Colonic mucosa (tissue), 4 donors: ENCODE results near the gene KRT86. TPM values are rescaled to one million over a fixed set of nuclear protein-coding genes. Genes with fewer than 3 reads are reported as not detected.
"Not testable (repeated sequence)": the region's sequence is repeated elsewhere in the genome, so short reads cannot be mapped to it uniquely, and the experiment has no call there.

Source experiments
- DNase-seq: peaks from one replicate; pipeline ENCODE4 v3.0.0-alpha.2; 2020
- H3K27ac ChIP-seq: fragments of 200-600 bp; one replicate; pipeline ENCODE4 v1.8.0; 2021
- H3K27me3 ChIP-seq: fragments of 200-600 bp; one replicate; pipeline ENCODE4 v1.8.0; 2021
- H3K36me3 ChIP-seq: fragments of 200-600 bp; one replicate; pipeline ENCODE4 v1.8.0; 2021
- H3K4me1 ChIP-seq: fragments of 200-600 bp; one replicate; pipeline ENCODE4 v1.8.0; 2021; ENCODE audit warnings: mild to moderate bottlenecking
- H3K4me3 ChIP-seq: fragments of 200-600 bp; one replicate; pipeline ENCODE4 v1.8.0; 2021
- H3K9ac ChIP-seq, 2 donors: one replicate each; pipeline ENCODE4 v1.7.0; 2013; ENCODE audit warnings: control low read depth in 2 of 2, low read depth in 2 of 2, low read length in 2 of 2
- H3K9me3 ChIP-seq: fragments of 200-600 bp; one replicate; pipeline ENCODE4 v1.8.0; 2021
- intact Hi-C: fragments of 100-400 bp; cut with DNase I; formaldehyde crosslinking; loops from one replicate; pipeline ENCODE4 v1.14.1; 2022
- total RNA-seq, 2 donors: library from RNA; stranded (reverse); fragmentation: NEBNext Ultra II Directional in 1 of 2; extraction: Animal tissue kit (Norgen Biotek cat#: 25700) in 1 of 2; gene quantifications; one replicate each; pipeline ENCODE4 v1.2.1, GENCODE V29; 2021
- TF ChIP-seq, protein P1 (sequence below): fragments of 200-600 bp; IDR thresholded peaks from one replicate; pipeline ENCODE4 v1.8.0; 2022; ENCODE audit warnings: antibody characterized with exemption, mild to moderate bottlenecking
- donor health status: healthy.
- donor health status: DM: no; HTN: no; CAD: no.
- donor health status: DM: no; HTN: no; CAD: no.

KRT86 gene
- total RNA-seq, 2 donors from 2014 or later = 0.16 TPM; not detected in 1

DNA sequence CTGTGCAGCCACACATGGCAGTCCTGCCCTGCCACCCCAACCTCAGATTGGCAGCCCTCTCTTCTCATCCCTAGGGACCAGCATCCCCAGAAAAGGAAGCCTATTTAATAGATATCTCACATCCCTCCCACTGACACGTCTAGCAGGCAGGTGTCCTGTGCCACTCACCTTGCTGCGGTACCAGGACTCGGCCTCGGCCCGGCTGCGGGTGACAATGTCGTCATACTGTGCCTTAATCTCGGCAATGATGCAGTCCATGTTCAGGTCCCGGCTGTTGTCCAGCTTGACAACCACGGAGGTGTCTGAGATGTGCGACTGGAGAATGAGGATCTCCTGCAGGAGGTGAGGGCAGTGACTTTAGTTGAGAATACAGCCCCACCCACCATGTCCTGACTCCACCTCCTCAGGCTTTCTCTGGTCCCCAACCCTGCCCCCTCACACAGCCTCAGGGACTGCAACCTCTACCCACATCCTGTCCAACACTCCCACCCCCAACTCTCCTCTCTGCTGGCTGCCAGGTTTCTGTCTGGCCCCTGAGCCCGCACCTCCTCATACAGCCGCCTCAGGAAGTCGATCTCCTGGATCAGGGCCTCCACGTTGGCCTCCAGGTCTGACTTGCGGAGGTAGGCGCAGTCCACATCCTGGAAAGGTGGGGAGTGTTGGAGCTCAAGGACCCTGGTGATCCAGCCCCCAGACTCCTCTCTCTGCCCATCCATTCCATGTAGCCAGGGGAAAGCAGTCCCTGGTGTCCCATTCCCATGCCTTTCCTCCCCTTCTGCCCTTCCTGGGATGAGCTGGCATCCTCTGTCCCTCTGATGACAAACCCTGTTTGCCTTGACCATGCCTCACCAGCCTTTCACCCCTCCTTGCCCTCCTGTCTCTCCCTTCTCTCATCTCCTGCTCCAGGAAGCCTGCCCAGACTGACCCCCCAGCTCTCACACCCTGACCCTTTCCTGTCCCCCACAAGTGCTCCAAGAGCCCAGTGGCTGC is 13.7 kb downstream of the KRT86 start:
- H3K27ac ChIP-seq, H3K27me3 ChIP-seq, DNase-seq, H3K36me3 ChIP-seq, H3K4me1 ChIP-seq, H3K9ac ChIP-seq, H3K4me3 ChIP-seq, intact Hi-C loops, H3K9me3 ChIP-seq: not testable (repeated sequence)

DNA sequence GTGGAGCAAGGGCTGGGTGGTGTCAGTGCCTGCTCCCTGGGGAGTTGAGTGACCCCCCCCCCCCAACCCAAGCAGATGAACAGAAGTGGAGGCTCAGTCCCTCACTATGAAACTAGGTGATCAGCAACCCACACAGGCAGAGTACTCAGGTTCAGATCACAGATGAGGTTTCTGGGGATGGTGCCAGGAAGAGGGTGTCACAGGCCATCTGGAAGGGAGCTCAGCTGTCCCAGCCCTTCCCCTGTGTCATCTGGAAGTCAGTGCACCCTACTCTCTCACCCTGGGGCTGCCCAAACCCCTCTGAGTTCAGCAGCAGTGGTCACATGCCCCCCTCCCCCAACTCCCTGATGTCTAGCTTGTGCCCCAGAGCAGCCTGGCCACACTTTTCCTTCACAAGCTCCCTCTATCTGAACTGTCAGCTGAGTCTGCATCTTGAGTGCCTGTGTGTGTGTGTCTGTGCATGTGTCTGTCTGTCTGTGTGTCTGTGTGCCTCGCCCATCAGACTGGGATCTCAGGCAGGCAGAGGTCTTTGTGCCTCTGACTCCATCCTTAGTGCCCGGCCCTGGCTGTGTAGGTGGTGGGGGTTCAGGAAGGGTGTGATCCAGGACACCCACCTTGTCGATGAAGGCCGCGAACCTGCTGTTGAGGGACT is 16.2 kb downstream of the KRT86 start:
- H3K27ac ChIP-seq, H3K4me1 ChIP-seq, H3K9me3 ChIP-seq: not testable (repeated sequence)

DNA sequence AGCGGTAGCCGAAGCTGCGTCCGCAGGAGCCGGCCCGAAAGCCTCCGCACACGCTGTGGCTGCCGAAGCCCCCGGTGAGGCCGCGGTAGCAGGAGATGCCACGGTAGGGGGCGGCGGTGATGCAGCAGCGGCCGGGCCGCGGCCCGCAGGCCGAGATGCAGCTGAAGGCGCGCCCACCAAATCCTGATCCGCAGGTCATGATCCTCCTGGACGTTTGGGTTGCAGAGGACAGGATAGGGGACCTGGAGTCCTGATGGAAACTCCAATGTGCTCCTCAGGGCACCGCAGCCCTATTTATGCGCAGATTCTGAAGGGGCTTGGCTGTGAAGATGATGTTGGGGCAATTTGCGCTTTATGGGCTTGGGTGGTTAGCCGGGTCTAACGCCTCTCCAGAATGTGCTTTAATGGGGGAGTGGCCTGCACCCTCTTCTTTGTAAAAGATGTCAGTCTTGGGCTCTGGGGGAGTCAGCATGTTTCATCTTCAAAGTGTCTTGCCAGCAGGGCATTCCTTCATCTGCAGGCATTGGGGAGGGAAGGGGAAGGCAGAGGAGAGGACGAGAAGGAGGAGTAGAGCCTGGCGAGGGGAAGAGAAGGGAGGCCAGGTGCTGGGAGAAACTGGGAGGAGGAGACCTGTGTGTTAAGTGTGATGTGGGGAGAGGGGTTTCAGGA is 17.0 kb downstream of the KRT86 start, which contains the start of gene KRT81:
TSS of gene KRT81 (minus strand) at position 268 of the 669 bp plus-strand sequence. CDS start at position 199, 69 bp downstream.
- DNase-seq = no peak
- H3K4me1 ChIP-seq = no peaks in the 10 kb centered on the region
- intact Hi-C loops = no loop called here

More for the DNA sequence above, 16.2 kb downstream of the KRT86 start:
- H3K9ac ChIP-seq, DNase-seq, H3K27me3 ChIP-seq, intact Hi-C loops, H3K36me3 ChIP-seq, H3K4me3 ChIP-seq: not testable (repeated sequence)

DNA sequence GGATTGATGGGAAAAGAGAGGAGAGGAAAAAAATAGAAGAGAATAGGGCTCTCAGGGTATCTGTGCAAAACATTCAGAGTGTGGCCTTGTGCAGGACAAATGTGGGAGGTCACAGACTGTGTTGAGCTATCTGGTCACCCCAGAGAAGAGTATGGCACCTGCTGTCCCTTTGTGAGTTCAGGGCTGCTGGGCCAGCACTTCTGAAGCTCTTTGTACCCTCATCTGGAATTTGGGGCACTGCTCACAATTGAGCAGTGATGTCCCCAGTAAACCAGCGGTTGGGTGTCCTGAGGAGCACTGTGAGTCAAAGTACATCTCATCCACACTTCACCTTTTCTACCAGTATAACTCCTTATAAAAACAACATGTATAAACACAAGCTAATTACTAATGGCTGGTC is 19.5 kb downstream of the KRT86 start:
- no peak for DNase-seq
- intact Hi-C loops = no loop called here
- Histone ChIP-seq H3K27me3 (no peaks in the 10 kb centered on the region), H3K36me3 (no peaks in the 10 kb centered on the region), H3K9me3 (no peaks in the 10 kb centered on the region), H3K4me3 (no peak overlapping the region), H3K4me1 (no peaks in the 10 kb centered on the region), H3K9ac (no peak overlapping the region), H3K27ac (no peak overlapping the region)
- TF ChIP-seq, protein P1, sequence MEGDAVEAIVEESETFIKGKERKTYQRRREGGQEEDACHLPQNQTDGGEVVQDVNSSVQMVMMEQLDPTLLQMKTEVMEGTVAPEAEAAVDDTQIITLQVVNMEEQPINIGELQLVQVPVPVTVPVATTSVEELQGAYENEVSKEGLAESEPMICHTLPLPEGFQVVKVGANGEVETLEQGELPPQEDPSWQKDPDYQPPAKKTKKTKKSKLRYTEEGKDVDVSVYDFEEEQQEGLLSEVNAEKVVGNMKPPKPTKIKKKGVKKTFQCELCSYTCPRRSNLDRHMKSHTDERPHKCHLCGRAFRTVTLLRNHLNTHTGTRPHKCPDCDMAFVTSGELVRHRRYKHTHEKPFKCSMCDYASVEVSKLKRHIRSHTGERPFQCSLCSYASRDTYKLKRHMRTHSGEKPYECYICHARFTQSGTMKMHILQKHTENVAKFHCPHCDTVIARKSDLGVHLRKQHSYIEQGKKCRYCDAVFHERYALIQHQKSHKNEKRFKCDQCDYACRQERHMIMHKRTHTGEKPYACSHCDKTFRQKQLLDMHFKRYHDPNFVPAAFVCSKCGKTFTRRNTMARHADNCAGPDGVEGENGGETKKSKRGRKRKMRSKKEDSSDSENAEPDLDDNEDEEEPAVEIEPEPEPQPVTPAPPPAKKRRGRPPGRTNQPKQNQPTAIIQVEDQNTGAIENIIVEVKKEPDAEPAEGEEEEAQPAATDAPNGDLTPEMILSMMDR = no peak

More for the DNA sequence above, 17.0 kb downstream of the KRT86 start, which contains the start of gene KRT81:
- TF ChIP-seq, protein P1 = no peak
- Histone ChIP-seq H3K9ac (no peak within 1 kb of the TSS), H3K36me3 (no peaks in the 10 kb centered on the region), H3K4me3 (no peak within 1 kb of the TSS), H3K27ac (no peak within 1 kb of the TSS), H3K9me3 (no peaks in the 10 kb centered on the region), H3K27me3 (no peaks in the 10 kb centered on the region)

DNA sequence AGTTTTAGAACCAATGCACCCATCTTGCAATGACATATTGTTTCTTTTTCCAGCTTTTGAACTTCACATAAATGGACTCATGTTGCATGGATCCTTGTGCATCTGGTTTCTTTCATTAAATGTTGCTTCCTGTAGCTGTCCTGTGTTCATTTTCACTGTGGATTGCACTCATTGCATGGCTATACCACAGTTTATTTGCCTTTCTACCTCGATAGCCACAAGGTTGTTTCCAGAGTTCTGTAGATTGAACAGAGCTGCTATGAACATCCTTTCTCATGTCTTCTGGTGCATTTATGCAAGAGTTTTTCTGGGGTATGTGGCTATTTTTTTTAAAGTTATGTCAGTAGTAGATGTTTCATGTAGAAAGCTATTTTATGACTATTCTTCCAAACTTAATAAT is 20.4 kb downstream of the KRT86 start:
- Histone ChIP-seq H3K9ac (no peak overlapping the region), H3K4me3 (no peak overlapping the region), H3K27me3 (no peaks in the 10 kb centered on the region), H3K27ac (no peak overlapping the region), H3K9me3 (no peaks in the 10 kb centered on the region), H3K4me1 (no peaks in the 10 kb centered on the region), H3K36me3 (no peaks in the 10 kb centered on the region)
- DNase-seq = no peak
- TF ChIP-seq, protein P1 = no peak
- intact Hi-C loops = no loop called here

DNA sequence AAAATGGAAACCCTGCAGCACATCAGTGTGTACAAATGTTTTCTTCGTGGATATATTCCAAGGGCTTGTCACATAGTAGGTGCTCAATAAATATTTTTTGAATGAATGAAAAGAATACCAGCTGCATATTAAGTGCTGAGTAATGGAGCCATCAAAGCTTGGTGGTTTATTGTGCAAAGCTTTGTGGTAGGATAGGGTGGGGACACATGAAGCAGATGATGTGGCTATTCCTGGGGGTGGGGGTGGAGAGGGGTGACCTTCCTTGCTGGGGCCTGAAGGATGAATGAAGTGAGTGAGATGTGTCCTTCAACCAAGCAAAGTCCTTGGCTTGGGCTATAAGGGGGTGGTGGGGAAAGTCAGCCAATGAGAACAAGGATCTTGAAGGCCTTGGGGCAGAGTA is 21.2 kb downstream of the KRT86 start:
- Histone ChIP-seq H3K4me1 (no peaks in the 10 kb centered on the region), H3K9me3 (no peaks in the 10 kb centered on the region), H3K36me3 (no peaks in the 10 kb centered on the region), H3K9ac (no peak overlapping the region), H3K4me3 (no peak overlapping the region), H3K27me3 (no peaks in the 10 kb centered on the region), H3K27ac (no peak overlapping the region)
- intact Hi-C loops = no loop called here
- no peak for DNase-seq
- TF ChIP-seq, protein P1 = no peak
